Measurements from ENCODE around the gene CAPN13.

- TF ChIP-seq CTCF (IDR thresholded peaks at IDR 0.05; ENCODE audit: insufficient read depth, low read depth, low read length) = no peak
- no peak for TF ChIP-seq EZH2 (IDR thresholded peaks at IDR 0.05; ENCODE audit: insufficient read depth, low read length)
Measured at GRCh38 chr2:30678410-30679137, 128.7 kb downstream of the CAPN13 start.
